Right kidney (tissue), 9 donors: Measurements from ENCODE around the gene GOLGA6L22.
A peak's percentile ranks its signal among the peaks of the same experiment; 100 is the strongest.
"Not testable (repeated sequence)": the region's sequence is repeated elsewhere in the genome, so short reads cannot be mapped to it uniquely, and the experiment has no call there.

Experiments used
- DNase-seq: peaks from one replicate; pipeline ENCODE4 v3.0.0-alpha.2; 2016
- long read RNA-seq, 8 donors: transcript quantifications; one replicate each; lab custom pipeline, GENCODE V29; 2026

GOLGA6L22 gene, protein sequence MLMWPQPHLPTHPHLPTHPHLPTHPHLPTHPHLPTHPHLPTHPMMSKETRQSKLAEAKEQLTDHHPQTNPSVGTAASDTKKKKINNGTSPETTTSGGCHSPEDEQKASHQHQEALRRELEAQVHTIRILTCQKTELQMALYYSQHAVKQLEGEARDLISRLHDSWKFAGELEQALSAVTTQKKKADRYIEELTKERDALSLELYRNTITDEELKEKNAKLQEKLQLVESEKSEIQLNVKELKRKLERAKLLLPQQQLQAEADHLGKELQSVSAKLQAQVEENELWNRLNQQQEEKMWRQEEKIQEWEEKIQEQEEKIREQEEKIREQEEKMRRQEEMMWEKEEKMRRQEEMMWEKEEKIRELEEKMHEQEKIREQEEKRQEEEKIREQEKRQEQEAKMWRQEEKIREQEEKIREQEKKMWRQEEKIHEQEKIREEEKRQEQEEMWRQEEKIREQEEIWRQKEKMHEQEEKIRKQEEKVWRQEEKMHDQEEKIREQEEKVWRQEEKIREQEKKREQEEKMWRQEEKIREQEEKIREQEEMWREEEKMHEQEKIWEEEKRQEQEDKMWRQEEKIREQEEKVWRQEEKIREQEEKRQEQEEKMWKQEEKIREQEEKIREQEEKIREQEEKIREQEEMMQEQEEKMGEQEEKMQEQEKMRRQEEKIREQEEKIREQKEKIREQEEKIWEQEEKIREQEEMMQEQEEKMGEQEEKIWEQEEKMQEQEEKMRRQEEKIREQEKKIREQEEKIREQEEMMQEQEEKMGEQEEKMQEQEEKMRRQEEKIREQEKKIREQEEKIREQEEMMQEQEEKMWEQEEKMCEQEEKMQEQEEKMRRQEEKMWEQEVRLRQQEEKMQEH
- long read RNA-seq, donor 1, result 0 reads
- long read RNA-seq, donor 2, result 0 reads
- long read RNA-seq, donor 3, result 0 reads
- long read RNA-seq, donor 4, result 0 reads
- long read RNA-seq, donor 5, result 0 reads
- long read RNA-seq, donor 6, result 0 reads
- long read RNA-seq, donor 7, result 0 reads
- long read RNA-seq, donor 8, result 0 reads

GRCh38 chr15:22458603-22459002 lies at the start of gene GOLGA6L22:
Gene GOLGA6L22, plus strand, starts transcription at chr15:22458903. Its CDS starts 91 bp downstream, at chr15:22458994.
- DNase-seq, result not testable (repeated sequence)

DNA sequence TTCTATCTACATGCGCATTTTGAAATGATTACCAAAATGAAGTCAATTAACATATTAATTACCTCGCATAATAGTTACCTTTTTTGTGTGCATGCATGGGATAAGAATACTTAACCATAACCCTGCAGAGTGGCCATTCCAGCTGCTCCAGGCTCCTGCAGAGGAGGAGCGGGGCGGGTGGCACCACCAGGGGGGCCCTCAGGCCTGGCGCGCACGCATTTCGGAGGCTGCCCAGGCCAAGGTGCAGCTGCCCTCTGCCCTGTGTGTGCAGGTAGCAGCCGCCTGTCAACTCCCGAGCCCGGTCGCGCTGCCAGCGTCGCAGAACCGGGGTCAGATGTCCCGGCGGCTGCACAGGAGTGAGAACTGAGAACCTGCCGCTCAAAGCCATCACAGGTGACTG lies 41.4 kb upstream of the GOLGA6L22 start:
- not testable (repeated sequence) for DNase-seq

GRCh38 chr15:22417795-22418194 lies 40.9 kb upstream of the GOLGA6L22 start:
- not testable (repeated sequence) for DNase-seq

DNA sequence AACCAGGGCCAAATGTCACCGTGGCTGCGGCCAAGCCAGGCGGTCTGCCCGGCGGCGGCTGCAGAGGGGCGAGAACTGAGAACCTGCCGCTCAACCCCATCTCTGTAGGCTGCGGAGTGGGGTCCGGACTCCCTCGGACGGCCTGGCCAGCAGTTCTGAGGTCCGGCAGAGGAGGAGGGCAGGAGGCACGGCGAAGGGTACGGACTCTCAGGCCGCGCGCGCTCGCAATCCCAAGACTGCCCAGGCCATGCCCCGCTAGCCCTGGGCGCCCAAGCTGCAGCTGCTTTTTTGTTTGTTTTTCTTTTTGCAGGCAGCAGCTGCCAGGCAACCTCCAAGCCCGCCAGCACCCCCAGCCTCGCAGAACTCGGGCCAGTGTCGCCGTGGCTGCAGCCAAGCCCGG lies 40.5 kb upstream of the GOLGA6L22 start:
- DNase-seq, result not testable (repeated sequence)

DNA sequence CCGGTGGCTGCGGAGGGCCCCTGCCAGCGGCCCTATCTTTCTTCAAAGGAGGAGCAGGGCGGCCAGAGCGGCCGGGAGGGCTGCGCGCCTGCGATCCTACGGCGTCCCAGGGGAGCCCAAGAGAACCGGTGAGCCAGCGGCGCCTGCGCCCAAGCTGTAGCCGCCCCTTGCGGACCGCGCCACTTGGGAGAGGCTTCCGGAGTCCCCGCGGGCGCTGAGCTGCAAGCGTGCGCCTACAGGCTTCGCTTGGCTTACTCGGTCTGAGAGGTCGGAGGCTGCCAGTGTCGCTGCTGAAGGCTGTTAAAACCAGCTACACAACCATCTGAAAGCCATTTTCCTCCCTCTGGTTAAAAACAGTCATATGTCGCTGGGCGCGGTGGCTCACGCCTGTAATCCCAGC lies 40.0 kb upstream of the GOLGA6L22 start:
- DNase-seq, result not testable (repeated sequence)

DNA sequence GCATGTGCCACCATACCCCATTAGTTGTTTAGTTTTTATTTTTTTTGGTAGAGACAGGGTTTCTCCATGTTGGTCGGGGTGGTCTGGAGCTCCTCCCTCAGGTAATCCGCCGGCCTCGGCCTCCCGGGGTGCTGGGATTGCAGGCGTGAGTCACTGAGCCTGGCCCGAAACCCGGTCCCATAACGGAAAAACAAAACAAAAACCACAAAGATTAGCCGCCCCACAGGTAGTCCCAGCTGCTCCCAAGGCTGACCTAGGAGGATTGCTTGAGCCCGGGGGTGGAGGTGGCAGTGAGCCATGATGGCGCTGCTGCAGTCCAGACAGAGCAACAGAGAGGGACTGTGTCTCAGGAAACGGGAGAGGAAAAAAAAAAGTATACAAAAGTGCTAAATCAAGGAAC lies 38.4 kb upstream of the GOLGA6L22 start:
- not testable (repeated sequence) for DNase-seq

GRCh38 chr15:22429426-22429825 lies 29.3 kb upstream of the GOLGA6L22 start:
- not testable (repeated sequence) for DNase-seq

DNA sequence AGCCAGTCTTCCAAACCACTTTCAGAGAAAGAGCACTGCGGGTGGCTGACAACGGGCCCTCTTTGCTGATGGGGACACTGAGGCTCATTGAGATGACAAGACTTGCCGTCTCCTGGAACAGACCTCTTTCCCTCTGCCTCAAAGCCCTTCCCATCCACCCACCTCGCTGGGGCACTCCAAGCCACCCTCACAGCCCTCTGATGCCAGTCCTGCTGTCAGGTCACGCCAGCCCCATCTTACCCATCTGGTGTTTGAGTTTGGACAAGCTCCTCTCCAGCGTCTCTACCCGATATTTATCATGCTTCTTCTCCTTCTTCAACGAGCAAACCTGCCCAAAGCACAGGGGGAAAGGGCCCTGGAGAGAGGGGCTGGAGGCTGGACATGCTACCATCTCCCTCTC lies 27.0 kb upstream of the GOLGA6L22 start:
- DNase-seq, result not testable (repeated sequence)

DNA sequence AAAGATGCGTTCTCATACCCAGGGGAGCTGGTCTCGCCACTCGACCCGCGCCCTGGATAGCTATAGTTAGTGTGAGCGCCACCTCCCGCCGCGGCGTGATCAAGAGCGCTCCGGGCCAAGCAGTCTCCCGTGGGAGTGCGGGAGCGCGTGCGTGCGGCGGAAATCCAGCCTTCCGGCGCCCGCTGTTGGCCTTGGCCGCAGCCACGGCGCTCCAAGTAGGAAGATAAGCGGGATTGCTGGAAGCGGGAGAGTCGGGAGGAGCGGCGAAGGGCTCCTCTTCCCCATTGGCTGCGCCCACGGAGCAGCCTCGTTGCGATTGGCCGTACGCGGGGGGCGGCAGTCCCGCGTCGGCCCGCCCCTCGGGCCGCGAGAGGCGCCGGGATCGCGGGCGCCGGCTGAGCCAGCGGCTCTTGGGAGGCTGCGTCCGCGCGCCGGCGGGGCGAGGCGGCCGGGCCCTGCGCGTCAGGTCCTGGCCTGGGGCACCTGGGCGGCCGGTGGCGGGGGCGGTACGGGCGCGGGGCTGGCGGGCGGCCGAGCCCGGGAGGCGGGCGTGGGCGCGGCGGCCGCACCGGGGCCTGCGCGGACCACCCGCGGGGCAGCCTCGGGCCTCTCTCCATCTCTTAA lies 35.9 kb downstream of the GOLGA6L22 start:
- DNase-seq, result peak; percentile 55

DNA sequence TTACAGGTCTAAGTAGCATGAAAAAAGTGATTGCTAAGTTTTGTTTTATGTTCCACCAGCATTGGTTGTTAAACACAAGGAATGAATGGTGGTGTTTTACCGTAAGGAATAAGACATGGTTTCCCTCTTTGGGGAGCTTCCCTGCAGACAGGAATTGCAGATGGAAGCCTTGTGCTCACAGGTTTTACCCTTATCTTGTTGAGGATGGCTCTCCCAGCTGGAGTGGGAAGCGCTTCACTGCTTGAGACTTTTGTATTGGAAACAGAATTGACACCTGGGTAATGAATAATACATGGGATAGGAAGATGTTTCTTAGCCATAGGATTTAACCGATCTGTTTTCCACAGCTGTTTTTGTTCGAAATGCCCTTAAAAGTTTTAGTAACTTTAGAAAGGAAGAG lies 38.5 kb downstream of the GOLGA6L22 start:
- DNase-seq, result not testable (repeated sequence)

DNA sequence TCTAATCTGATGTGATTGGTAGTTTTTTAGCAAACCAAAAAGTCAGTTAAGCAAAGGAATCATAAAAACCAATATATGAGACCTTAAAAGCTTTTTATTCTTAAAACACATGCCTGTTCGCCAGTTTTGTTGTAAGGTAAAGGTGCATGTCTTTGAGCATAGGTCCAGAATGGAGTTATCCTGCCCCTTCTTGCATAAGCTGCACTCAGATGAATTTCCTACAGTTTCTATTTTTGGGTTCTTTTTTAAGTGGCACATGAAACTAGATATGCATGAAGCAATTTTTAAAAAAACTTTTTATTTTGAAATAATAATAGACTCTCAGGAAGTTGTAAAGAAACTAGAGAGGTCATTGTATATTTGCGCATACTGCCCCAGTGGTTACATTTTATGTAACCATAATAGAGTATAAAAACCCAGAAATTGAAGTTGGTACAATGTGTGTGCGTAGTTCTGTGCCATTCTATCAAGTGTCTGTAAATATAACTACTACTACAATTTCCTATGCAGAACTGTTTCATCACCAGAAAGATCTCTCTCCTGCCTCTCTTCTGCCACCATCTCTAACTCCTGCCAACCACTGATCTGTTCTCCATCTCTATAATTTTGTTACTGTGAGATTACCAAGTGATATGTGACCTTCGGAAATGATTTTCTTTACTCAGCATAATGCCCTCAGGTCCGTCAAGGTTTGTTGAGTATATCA lies 39.7 kb downstream of the GOLGA6L22 start:
- DNase-seq, result not testable (repeated sequence)

DNA sequence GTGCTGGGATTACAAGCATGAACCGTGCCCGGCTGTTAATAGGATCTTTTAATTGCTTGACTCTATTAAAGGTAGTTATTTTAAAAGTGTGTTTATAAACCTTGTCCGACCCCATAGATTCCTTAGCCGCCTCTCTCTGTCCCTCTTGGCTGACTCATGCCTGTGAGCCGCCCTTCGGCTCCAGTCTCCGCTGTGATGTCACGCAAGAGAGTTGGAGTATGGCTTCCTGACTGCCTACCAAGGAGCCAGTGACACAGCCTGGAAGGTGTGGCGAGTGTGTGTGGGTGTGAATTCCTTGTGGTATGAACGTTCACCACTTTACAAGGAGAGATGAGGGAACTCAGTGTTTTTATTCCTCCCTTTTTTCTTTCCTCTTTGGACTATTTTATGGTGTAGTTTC lies 43.6 kb downstream of the GOLGA6L22 start:
- not testable (repeated sequence) for DNase-seq

DNA sequence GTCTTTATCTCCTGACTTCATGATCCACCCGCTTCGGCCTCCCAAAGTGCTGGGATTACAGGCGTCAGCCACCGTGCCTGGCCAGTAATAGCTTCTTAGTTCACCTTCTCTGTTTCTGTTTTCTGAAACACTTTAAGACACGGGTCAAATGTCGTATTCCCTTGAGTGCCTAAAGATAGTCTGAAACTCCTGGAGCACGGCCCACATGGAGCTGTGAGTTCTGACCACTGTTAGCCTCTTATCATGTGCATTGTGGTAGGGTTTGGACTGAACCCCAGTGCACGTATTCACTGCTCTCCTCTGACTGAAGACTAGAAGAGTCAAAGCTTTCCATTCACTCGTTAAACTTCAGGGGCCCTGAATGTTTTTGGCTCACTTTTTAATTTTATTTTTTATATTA lies 48.3 kb downstream of the GOLGA6L22 start:
- not testable (repeated sequence) for DNase-seq

DNA sequence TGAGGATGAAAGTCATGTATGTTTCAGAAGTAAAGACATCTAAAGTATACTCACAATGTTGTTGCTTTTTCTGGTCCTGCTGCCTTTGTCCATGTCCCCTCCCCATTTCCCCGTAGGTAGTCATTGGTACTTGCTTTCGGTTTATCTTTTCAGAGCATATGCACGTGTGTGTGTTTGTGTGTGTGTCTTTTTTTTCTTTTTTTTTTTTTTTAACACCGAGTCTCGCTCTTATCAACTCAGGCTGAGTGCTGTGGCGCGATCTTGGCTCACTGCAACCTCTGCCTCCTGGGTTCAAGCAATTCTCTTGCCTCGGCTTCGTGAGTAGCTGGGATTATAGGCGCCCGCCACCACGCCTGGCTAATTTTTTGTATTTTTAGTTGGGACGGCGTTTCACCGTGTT lies 57.4 kb downstream of the GOLGA6L22 start:
- not testable (repeated sequence) for DNase-seq
